ENCODE results near the gene SOX9.

SOX9 gene

GRCh38 chr17:72120642-72121163 is at the start of gene SOX9:
SOX9 (plus strand) TSS chr17:72121020; CDS start chr17:72121392, 372 bp downstream.
- no peak for DNase-seq

GRCh38 chr17:72071330-72071729 is 49.5 kb upstream of the SOX9 start:
- no peak for DNase-seq

- DNase-seq: no peak
Observed at GRCh38 chr17:72075995-72076677, 44.7 kb upstream of the SOX9 start.

- no peak for DNase-seq
Observed at GRCh38 chr17:72076678-72077030, 44.2 kb upstream of the SOX9 start.

GRCh38 chr17:72077326-72077960 is 43.4 kb upstream of the SOX9 start:
- no peak for DNase-seq

DNA sequence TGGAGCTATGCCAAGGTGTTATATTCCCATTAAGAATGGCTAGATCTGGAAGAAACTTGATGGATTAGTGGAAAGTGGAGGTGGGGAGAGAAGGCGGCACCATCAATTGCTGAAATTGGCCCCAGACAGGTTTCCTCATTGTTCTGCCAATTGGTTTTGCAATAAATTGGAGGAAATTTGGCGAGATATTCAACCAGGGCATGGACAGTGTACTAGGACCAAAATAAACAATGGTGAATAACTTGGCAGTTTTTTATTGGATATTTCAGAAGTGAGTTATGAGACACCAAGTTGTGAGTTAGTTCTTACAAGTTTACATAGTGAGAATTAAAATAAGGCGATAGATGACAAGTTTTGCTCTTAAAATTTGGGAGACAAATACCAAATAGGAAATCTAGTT is 41.1 kb upstream of the SOX9 start:
- no peak for DNase-seq

GRCh38 chr17:72087876-72088275 is 32.9 kb upstream of the SOX9 start:
- no peak for DNase-seq

DNA sequence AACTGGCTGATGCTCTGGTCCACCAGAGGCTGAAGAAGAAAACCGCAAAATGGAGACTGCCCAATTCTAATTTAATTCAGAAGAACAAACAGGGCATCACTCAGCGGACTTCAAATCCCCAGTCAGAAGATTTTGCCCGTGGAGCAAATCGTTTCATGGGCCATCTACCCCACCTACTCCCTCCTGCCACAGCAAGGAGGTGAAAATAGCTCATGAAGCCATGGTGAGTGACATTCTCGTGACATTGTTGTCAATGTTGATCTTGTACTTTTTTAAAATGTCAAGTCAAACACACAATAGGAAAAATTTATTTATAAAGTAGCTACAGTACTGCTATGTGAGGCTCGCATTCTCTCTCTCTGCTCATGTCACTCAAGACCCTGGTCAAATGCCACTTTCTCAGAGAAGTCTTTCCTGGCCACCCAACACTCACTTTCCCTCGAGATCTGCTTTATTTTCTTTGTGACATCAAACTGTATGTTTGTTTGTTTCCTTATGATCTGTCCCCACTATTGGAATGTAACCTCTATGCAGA is 31.3 kb upstream of the SOX9 start:
- DNase-seq: no peak

- DNase-seq: no peak
Observed at GRCh38 chr17:72090108-72090507, 30.7 kb upstream of the SOX9 start.

- no peak for DNase-seq
Observed at GRCh38 chr17:72092710-72093322, 28.0 kb upstream of the SOX9 start.

- DNase-seq: no peak
Observed at GRCh38 chr17:72093707-72094106, 27.1 kb upstream of the SOX9 start.

GRCh38 chr17:72095316-72095715 is 25.5 kb upstream of the SOX9 start:
- DNase-seq: no peak

DNA sequence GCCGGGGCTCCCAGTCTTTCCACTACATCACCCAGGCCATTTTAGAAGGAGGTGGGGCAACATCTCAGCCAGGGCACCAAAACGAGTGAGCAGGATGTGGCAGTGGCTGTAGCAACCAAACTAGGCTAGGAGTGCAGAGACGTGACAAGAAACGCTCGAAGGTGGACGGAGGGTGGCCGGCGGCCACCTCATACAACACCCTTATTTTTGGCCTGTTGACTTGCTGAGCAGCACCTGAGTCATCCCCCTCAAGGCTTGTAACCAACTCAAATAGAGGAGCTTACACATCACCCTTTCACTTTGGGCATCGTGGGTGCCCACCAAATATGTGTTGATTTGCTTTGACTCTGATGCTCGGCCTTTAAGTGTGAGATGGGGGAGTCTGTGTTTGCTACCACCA is 23.7 kb upstream of the SOX9 start:
- no peak for DNase-seq

GRCh38 chr17:72099919-72100318 is 20.9 kb upstream of the SOX9 start:
- DNase-seq: no peak

DNA sequence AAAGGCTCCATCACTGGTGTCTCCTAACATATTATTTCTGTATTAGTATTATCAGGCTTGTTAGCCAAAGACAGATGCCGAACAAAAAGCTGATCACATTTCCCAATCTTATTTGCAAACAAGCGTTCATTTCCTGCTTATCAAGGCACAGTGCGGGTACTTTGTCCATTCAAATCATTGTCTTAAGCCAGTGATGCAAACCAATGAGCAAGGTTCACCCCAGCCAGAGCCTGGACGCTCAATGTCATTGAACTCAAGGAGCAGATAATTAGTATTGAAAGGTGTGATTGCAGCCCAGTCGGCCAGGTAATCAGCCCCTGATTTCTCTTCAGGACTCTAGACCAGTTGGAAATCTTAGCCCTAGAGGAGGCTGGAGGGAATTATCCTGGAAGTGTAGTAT is 20.4 kb upstream of the SOX9 start:
- DNase-seq: no peak

DNA sequence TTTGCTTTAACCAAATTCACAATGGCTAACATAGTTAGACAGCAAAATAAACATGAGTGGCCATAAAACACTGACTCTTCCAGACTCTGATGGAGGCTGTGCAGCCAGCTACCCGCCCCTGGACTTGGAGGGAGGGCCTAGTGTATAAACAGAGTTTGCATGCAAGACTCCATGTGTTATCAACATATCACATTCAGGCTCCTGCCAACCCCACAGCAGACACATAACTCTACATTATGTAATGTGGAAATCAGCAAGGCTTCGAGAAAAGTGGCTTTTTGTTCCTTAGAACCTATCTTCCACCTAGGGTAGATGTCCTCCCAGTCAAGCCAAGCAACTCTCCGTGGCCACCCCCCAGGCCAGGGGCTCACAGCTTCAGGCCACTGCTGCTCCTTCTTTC is 19.3 kb upstream of the SOX9 start:
- no peak for DNase-seq

GRCh38 chr17:72102366-72102765 is 18.5 kb upstream of the SOX9 start:
- no peak for DNase-seq

GRCh38 chr17:72104164-72104862 is 16.5 kb upstream of the SOX9 start:
- no peak for DNase-seq

DNA sequence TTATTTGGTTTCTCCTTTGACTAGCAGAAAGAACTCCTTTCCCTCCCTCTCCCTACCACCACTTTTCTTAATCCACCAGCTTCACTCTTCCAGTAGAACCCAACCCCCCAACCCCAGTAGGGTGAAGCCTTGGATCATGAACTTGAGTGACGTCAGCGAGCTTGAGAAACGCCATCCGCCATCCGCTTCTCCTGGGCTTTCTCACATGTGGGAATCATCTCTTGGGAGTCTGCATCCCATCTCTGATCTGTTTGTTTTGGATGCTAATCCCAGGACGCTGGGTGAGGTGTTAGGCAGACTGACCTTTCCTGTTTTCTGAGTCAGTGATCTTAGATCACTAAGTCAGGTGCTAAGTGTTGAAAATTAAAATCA is 16.0 kb upstream of the SOX9 start:
- no peak for DNase-seq

DNA sequence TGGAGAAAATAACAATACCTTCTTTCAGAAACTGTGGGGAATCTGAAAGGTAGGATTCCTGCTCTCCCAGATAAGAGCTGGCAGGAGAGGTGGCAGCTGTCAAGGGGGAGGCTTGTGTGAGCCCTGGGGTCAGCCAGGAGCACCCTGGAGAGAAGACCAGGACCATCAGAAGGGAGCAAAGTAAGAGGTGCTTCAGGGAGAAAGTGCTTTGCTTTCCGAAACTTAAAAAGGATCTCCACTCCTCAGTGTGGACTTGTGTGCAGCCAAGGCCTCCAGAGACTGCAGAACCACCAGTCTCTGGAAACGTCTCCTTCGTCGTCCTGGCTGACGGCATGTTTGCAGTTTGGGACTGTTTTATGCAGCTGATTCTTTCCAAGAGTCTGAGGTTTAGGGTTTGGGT is 13.7 kb upstream of the SOX9 start:
- DNase-seq: no peak

DNA sequence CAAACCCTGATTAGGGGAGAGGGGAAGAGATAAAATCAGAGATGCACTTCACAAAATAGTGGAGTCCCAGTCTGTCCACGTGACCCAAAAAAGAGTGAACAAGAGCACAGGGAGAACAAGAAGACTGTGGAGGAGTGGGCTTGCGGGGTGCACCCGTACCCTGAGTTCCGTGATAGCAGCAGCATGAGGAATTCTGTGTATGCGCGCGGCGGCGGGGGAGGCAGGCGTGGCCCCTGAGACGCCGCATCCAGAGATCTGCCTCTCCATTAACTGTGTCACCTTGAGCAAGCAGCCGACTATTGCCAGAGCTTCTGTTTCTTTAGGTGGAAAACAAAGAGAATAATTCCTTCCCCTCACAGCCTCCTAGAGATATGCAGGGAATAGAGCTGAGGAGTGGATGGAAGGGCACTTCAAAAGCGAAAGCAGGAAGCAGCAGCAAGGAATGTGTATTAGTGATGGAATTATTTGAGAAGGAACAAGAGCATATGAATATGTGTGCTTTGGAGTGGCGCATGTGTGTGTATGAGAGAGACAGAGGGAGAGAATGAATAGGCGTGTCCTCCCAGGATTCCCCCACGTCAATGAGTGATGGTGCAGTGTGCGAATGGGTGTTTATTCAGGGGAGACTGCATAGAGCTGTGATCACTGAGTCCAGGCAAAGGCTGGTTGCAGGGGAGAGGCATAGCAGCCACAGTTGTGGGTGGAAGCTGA is 10.4 kb upstream of the SOX9 start:
- no peak for DNase-seq

DNA sequence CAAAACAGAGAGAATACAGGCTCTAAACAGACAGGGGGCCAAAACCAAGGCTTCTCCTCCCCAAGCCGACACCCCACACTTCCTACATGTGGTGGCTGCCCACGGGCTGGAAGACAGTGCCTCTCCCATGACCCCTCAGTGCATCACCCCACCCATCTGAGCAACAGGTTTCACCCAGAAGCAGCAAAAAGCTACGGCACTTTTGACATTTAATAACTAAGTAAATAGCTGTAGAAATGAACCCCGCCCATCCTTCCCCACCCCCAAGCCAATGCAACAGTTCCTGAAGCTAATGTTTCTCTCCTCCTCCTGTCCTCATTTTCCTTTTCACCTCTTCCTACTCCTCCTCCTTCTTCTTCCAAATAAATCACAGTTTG is 9.9 kb upstream of the SOX9 start:
- no peak for DNase-seq
